Gastrocnemius medialis (tissue), 4 donors: ENCODE data around the gene ADARB1. TPM values are rescaled to one million over a fixed set of nuclear protein-coding genes. Genes with fewer than 3 reads are reported as not detected.

Experiments
- ATAC-seq, 2 donors: fragments of 150-250 bp; one replicate each; pipeline ENCODE4 v1.9.1; 2016
- DNase-seq, 2 donors: peaks; one replicate each; pipeline ENCODE4 v3.0.0-alpha.2; 2019
- H3K27ac ChIP-seq, 4 donors: fragments of 200-600 bp; sonication (generic); 1 replicate in 1 of 4; 2 replicates in 3 of 4; pipeline ENCODE4 v1.5.1; 2016 to 2018; ENCODE audit warnings: mild to moderate bottlenecking in 2 of 4, moderate library complexity in 1 of 4
- H3K27me3 ChIP-seq, 3 donors: fragments of 200-600 bp; sonication (generic) in 2 of 3; 1 replicate in 1 of 3; 2 replicates in 2 of 3; pipeline versions ENCODE4 v1.5.1 to v1.6.0; 2016 to 2019; ENCODE audit warnings: mild to moderate bottlenecking in 1 of 3, moderate library complexity in 1 of 3
- H3K36me3 ChIP-seq, 2 donors: fragments of 200-600 bp; sonication (generic) in 1 of 2; one replicate each; pipeline ENCODE4 v1.5.1; 2017 to 2018
- H3K4me1 ChIP-seq, 2 donors: fragments of 200-600 bp; sonication (generic) in 1 of 2; one replicate each; pipeline ENCODE4 v1.5.1; 2016 to 2017; ENCODE audit warnings: mild to moderate bottlenecking in 2 of 2
- H3K4me3 ChIP-seq, 4 donors: fragments of 200-600 bp; sonication (generic) in 3 of 4; 1 replicate in 1 of 4; 2 replicates in 3 of 4; pipeline ENCODE4 v1.5.1; 2016 to 2019; ENCODE audit warnings: mild to moderate bottlenecking in 2 of 4
- H3K9me3 ChIP-seq, 3 donors: fragments of 200-600 bp; sonication (generic) in 2 of 3; 1 replicate in 1 of 3; 2 replicates in 2 of 3; pipeline ENCODE4 v1.5.1; 2016 to 2019
- CTCF ChIP-seq, 5 experiments: fragments of 450-650 bp in 3 of 5; fragments of 200-600 bp in 2 of 5; sonication (generic) in 2 of 5; IDR thresholded peaks in 4 of 5; conservative IDR thresholded peaks in 1 of 5; 1 replicate in 4 of 5; 2 replicates in 1 of 5; pipeline ENCODE4 v1.5.1; 2016 to 2019; ENCODE audit warnings: antibody characterized with exemption in 5 of 5, mild to moderate bottlenecking in 3 of 5, moderate library complexity in 3 of 5
- POLR2A ChIP-seq, 2 donors: fragments of 450-650 bp; IDR thresholded peaks; one replicate each; pipeline ENCODE4 v1.6.1; 2017; ENCODE audit warnings: antibody characterized with exemption in 2 of 2, mild to moderate bottlenecking in 2 of 2, moderate library complexity in 2 of 2
- in situ Hi-C, 4 donors: fragments of 200-750 bp; cut with MboI; loops; one replicate each; pipeline versions ENCODE4 v1.15.0 to v1.8.0; 2017; ENCODE audit warnings: low sequenced_read_pairs in 4 of 4
- intact Hi-C: fragments of 100-400 bp; cut with DNase I; formaldehyde crosslinking; loops from one replicate; pipeline ENCODE4 v1.15.1; 2023; ENCODE audit warnings: low total_unique reads
- total RNA-seq, 4 donors: library from RNA; depleted of rRNA; stranded (reverse); fragments of >200 nt; gene quantifications; one replicate each; pipeline versions ENCODE4 v1.1.0 to v1.2.3, GENCODE V29; 2016

Gene ADARB1
- total RNA-seq, 4 donors from 2014 or later = 5.9 to 11.5 (median 6.9) TPM

- intact Hi-C loops = no loop called here
- ATAC-seq (no peak), DNase-seq (no peak)
- Histone ChIP-seq H3K36me3 (peaks cover 0 to 15% of the 10 kb centered on the region in 2 donors), H3K4me3 (no peak overlapping the region), H3K27ac (no peak overlapping the region), H3K27me3 (no peaks in the 10 kb centered on the region), H3K4me1 (no peaks in the 10 kb centered on the region), H3K9me3 (no peaks in the 10 kb centered on the region)
- TF ChIP-seq POLR2A (IDR thresholded peaks at IDR 0.05) (no peak), CTCF (IDR thresholded peaks at IDR 0.05 in 4 of 5, conservative IDR thresholded peaks at IDR 0.05 in 1 of 5) (no peak)
- in situ Hi-C loops = no loop called here
Measured at GRCh38 chr21:45210461-45210983, 136.1 kb downstream of the ADARB1 start.

GRCh38 chr21:45211661-45212060 lies 137.3 kb downstream of the ADARB1 start:
- intact Hi-C loops (no loop called here), in situ Hi-C loops (no loop called here)
- no peaks in the 10 kb centered on the region for H3K4me1 ChIP-seq
- ATAC-seq = no peak
- peaks cover 0 to 12% of the 10 kb centered on the region in 2 donors for H3K36me3 ChIP-seq
- H3K27me3 ChIP-seq = no peaks in the 10 kb centered on the region
- no peak for DNase-seq
- H3K9me3 ChIP-seq = peaks cover 0 to 1% (median 0%) of the 10 kb centered on the region in 3 donors
- no peak overlapping the region for H3K27ac ChIP-seq
- no peak for TF ChIP-seq CTCF (IDR thresholded peaks at IDR 0.05 in 4 of 5, conservative IDR thresholded peaks at IDR 0.05 in 1 of 5)
- TF ChIP-seq POLR2A (IDR thresholded peaks at IDR 0.05) = no peak
- H3K4me3 ChIP-seq = no peak overlapping the region

- intact Hi-C loops (no loop called here), in situ Hi-C loops (no loop called here)
- no peaks in the 10 kb centered on the region for H3K27me3 ChIP-seq
- TF ChIP-seq POLR2A (IDR thresholded peaks at IDR 0.05) (no peak), CTCF (IDR thresholded peaks at IDR 0.05 in 4 of 5, conservative IDR thresholded peaks at IDR 0.05 in 1 of 5) (no peak)
- H3K4me1 ChIP-seq = no peaks in the 10 kb centered on the region
- no peak overlapping the region for H3K27ac ChIP-seq
- no peak for ATAC-seq
- H3K9me3 ChIP-seq = peaks cover 0 to 9% (median 0%) of the 10 kb centered on the region in 3 donors
- no peak overlapping the region for H3K4me3 ChIP-seq
- H3K36me3 ChIP-seq = peaks cover 0 to 21% of the 10 kb centered on the region in 2 donors
- no peak for DNase-seq
Measured at GRCh38 chr21:45213392-45213791, 139.0 kb downstream of the ADARB1 start.

- H3K27me3 ChIP-seq = no peaks in the 10 kb centered on the region
- ATAC-seq = no peak
- peaks cover 0 to 22% of the 10 kb centered on the region in 2 donors for H3K36me3 ChIP-seq
- H3K4me1 ChIP-seq = no peaks in the 10 kb centered on the region
- intact Hi-C loops = no loop called here
- in situ Hi-C loops = no loop called here
- H3K4me3 ChIP-seq = no peak overlapping the region
- H3K9me3 ChIP-seq = peaks cover 0 to 9% (median 0%) of the 10 kb centered on the region in 3 donors
- DNase-seq = no peak
- TF ChIP-seq POLR2A (IDR thresholded peaks at IDR 0.05) (no peak), CTCF (IDR thresholded peaks at IDR 0.05 in 4 of 5, conservative IDR thresholded peaks at IDR 0.05 in 1 of 5) (no peak)
- H3K27ac ChIP-seq = no peak overlapping the region
Measured at GRCh38 chr21:45215213-45215612, 140.8 kb downstream of the ADARB1 start.

- Histone ChIP-seq H3K4me1 (no peaks in the 10 kb centered on the region), H3K36me3 (peaks cover 0 to 33% of the 10 kb centered on the region in 2 donors), H3K4me3 (no peak overlapping the region), H3K27me3 (no peaks in the 10 kb centered on the region), H3K9me3 (peaks cover 0 to 9% (median 0%) of the 10 kb centered on the region in 3 donors), H3K27ac (no peak overlapping the region)
- no peak for ATAC-seq
- intact Hi-C loops (no loop called here), in situ Hi-C loops (no loop called here)
- no peak for TF ChIP-seq POLR2A (IDR thresholded peaks at IDR 0.05)
- no peak for TF ChIP-seq CTCF (IDR thresholded peaks at IDR 0.05 in 4 of 5, conservative IDR thresholded peaks at IDR 0.05 in 1 of 5)
- no peak for DNase-seq
Measured at GRCh38 chr21:45217010-45217409, 142.6 kb downstream of the ADARB1 start.
